Endodermal cell (in vitro differentiated cells): ENCODE data around the gene SLC6A9. TPM values are rescaled to one million over a fixed set of nuclear protein-coding genes. Genes with fewer than 3 reads are reported as not detected.

ENCODE experiments used
- DNase-seq: peaks from one replicate; pipeline ENCODE4 v3.0.0-alpha.2; 2017
- H3K27ac ChIP-seq: 2 replicates; pipeline ENCODE4 v1.5.1; 2013; ENCODE audit warnings: mild to moderate bottlenecking, low read depth, low read length, moderate library complexity
- H3K27me3 ChIP-seq: 2 replicates; pipeline ENCODE4 v1.6.1; 2013; ENCODE audit warnings: mild to moderate bottlenecking, low read length, moderate library complexity; ENCODE audit not compliant: insufficient read depth, control insufficient read depth, poor library complexity, severe bottlenecking
- H3K36me3 ChIP-seq: 2 replicates; pipeline ENCODE4 v1.7.0; 2013; ENCODE audit warnings: mild to moderate bottlenecking, low read length, moderate library complexity; ENCODE audit not compliant: control insufficient read depth, insufficient read depth
- H3K4me1 ChIP-seq: one replicate; pipeline ENCODE4 v1.7.0; 2013; ENCODE audit warnings: low read length; ENCODE audit not compliant: control insufficient read depth, insufficient read depth
- H3K4me3 ChIP-seq: 2 replicates; pipeline ENCODE4 v1.5.1; 2013; ENCODE audit warnings: mild to moderate bottlenecking, low read length, moderate library complexity
- H3K9ac ChIP-seq: 2 replicates; pipeline ENCODE4 v1.6.1; 2013; ENCODE audit warnings: mild to moderate bottlenecking, low read length, moderate library complexity; ENCODE audit not compliant: poor library complexity, severe bottlenecking; ENCODE audit errors: extremely low read depth
- H3K9me3 ChIP-seq: 2 replicates; pipeline ENCODE4 v1.6.1; 2013; ENCODE audit warnings: mild to moderate bottlenecking, low read length, moderate library complexity; ENCODE audit not compliant: control insufficient read depth
- H3K27ac Mint-ChIP-seq: 2 replicates; pipeline ENCODE4 v1.8.0; 2020; ENCODE audit warnings: mixed read lengths
- H3K27me3 Mint-ChIP-seq: 2 replicates; pipeline ENCODE4 v1.8.0; 2021; ENCODE audit warnings: mild to moderate bottlenecking, mixed read lengths; ENCODE audit not compliant: insufficient read depth
- H3K36me3 Mint-ChIP-seq: 2 replicates; pipeline ENCODE4 v1.8.0; 2020; ENCODE audit warnings: low read depth, mixed read lengths
- H3K4me1 Mint-ChIP-seq: 2 replicates; pipeline ENCODE4 v1.8.0; 2020; ENCODE audit warnings: mixed read lengths
- H3K4me3 Mint-ChIP-seq: 2 replicates; pipeline ENCODE4 v1.8.0; 2020; ENCODE audit warnings: mild to moderate bottlenecking, moderate library complexity, mixed read lengths
- H3K9me3 Mint-ChIP-seq: 2 replicates; pipeline ENCODE4 v1.8.0; 2020; ENCODE audit warnings: mild to moderate bottlenecking, mixed read lengths
- WGBS, 2 experiments: methylation state at CpG; one replicate each; pipeline versions ENCODE4 v1.1.5 to v1.1.7; 2013; ENCODE audit warnings: missing lambda C conversion rate in 2 of 2, mixed read lengths in 1 of 2; ENCODE audit not compliant: insufficient coverage in 1 of 2, insufficient read length in 1 of 2; 5-methylcytosine and 5-hydroxymethylcytosine counted together
- total RNA-seq, 2 donors: library from RNA; stranded (reverse); fragmentation: NEBNext Ultra II Directional in 1 of 2; extraction: Animal tissue kit (Norgen Biotek cat#: 25700) in 1 of 2; gene quantifications; 2 replicates in 1 of 2; 3 replicates in 1 of 2; pipeline ENCODE4 v1.2.1, GENCODE V29; 2021
- TF ChIP-seq, protein P1 (sequence below): fragments of 200-600 bp; sonication (generic); conservative IDR thresholded peaks from 2 replicates; pipeline ENCODE4 v1.5.0; 2021; ENCODE audit warnings: antibody characterized with exemption, mild to moderate bottlenecking

Gene SLC6A9
- total RNA-seq, 2 donors from 2014 or later = 5.7 to 11.4 TPM

DNA sequence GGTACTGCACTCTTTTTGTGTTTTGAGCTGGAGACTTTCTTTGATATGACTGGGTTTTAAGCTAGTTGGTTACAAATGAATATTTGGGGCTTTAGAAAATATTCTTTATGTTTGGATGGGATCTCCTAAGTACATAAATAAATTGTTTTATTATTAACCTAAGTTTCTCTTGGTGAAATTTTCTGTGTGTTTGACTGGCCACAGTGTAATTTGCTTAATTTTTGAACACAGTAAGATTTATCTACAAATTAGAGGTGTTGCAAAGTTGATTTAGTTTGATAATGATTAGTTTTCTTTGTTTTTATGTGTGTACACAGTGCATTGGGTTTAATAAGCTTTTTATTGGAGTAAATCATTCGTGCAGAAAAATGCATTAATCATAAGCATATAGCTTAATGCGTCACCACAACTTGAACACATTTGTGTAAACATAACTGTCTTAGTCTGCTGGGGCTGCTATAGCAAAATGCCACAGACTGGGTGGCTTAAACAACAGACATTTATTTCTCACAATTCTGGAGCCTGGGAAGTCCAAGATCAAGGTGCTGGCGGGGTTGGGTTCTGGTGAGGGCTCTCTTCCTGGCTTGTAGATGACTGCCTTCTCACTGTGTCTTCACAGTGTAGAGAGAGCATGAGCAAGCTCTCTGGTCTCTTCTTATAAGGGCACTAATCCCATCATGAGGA, 17.4 kb upstream of the SLC6A9 start:
- peaks cover 4% of the 10 kb centered on the region for H3K4me1 Mint-ChIP-seq
- no peak for DNase-seq
- no peaks in the 10 kb centered on the region for H3K36me3 Mint-ChIP-seq
- peaks cover 53% of the 10 kb centered on the region for H3K27me3 Mint-ChIP-seq
- H3K27me3 ChIP-seq = peaks cover 30% of the 10 kb centered on the region
- no peak overlapping the region for H3K27ac ChIP-seq
- H3K9me3 Mint-ChIP-seq = no peaks in the 10 kb centered on the region
- no peak overlapping the region for H3K27ac Mint-ChIP-seq
- H3K36me3 ChIP-seq = no peaks in the 10 kb centered on the region
- H3K4me3 ChIP-seq = no peak overlapping the region
- TF ChIP-seq, protein P1, sequence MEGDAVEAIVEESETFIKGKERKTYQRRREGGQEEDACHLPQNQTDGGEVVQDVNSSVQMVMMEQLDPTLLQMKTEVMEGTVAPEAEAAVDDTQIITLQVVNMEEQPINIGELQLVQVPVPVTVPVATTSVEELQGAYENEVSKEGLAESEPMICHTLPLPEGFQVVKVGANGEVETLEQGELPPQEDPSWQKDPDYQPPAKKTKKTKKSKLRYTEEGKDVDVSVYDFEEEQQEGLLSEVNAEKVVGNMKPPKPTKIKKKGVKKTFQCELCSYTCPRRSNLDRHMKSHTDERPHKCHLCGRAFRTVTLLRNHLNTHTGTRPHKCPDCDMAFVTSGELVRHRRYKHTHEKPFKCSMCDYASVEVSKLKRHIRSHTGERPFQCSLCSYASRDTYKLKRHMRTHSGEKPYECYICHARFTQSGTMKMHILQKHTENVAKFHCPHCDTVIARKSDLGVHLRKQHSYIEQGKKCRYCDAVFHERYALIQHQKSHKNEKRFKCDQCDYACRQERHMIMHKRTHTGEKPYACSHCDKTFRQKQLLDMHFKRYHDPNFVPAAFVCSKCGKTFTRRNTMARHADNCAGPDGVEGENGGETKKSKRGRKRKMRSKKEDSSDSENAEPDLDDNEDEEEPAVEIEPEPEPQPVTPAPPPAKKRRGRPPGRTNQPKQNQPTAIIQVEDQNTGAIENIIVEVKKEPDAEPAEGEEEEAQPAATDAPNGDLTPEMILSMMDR = no peak
- no peaks in the 10 kb centered on the region for H3K4me1 ChIP-seq
- 72 to 95% methylated on average over 3 of the region's 3 CpGs for WGBS, 2 experiments
- H3K4me3 Mint-ChIP-seq = no peak overlapping the region
- no peaks in the 10 kb centered on the region for H3K9me3 ChIP-seq
- H3K9ac ChIP-seq = no peak overlapping the region

GRCh38 chr1:44047131-44047530, 15.9 kb upstream of the SLC6A9 start:
- Mint-ChIP-seq H3K27ac (no peak overlapping the region), H3K36me3 (no peaks in the 10 kb centered on the region), H3K9me3 (no peaks in the 10 kb centered on the region), H3K27me3 (peaks cover 38% of the 10 kb centered on the region), H3K4me3 (no peak overlapping the region), H3K4me1 (peaks cover 4% of the 10 kb centered on the region)
- Histone ChIP-seq H3K9ac (no peak overlapping the region), H3K4me1 (no peaks in the 10 kb centered on the region), H3K27me3 (peaks cover 17% of the 10 kb centered on the region), H3K27ac (no peak overlapping the region), H3K36me3 (no peaks in the 10 kb centered on the region), H3K4me3 (no peak overlapping the region), H3K9me3 (no peaks in the 10 kb centered on the region)
- TF ChIP-seq, protein P1 = no peak
- DNase-seq = no peak
- 88 to 100% methylated on average over 1 of the region's 1 CpG for WGBS, 2 experiments

DNA sequence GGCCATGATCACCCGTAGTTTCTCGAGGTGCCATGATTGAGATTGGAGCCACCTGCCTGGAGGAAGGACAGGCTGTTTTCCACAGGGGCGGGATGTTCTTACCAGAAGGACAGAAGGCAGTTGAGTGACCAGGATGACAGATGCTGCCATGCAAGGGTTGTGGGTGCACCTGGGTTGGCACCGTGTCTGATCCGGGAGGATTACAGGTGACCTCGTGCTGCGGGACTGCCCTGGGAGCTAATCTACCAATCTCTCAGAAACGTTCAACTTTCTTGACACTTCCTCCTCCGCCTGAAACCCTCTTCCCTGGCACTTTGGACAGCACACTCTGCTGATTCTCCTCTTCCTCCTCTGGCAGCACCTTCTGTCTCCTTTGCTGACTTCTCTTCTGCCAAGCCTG, 13.8 kb upstream of the SLC6A9 start:
- Histone ChIP-seq H3K4me1 (no peaks in the 10 kb centered on the region), H3K9me3 (no peaks in the 10 kb centered on the region), H3K36me3 (no peaks in the 10 kb centered on the region), H3K27me3 (peaks cover 4% of the 10 kb centered on the region), H3K27ac (no peak overlapping the region), H3K9ac (no peak overlapping the region), H3K4me3 (no peak overlapping the region)
- DNase-seq = no peak
- no peak overlapping the region for H3K4me3 Mint-ChIP-seq
- H3K9me3 Mint-ChIP-seq = no peaks in the 10 kb centered on the region
- 89% methylated on average over 7 to 9 of the region's 9 CpGs for WGBS, 2 experiments
- peaks cover 4% of the 10 kb centered on the region for H3K4me1 Mint-ChIP-seq
- TF ChIP-seq, protein P1 = no peak
- no peak overlapping the region for H3K27ac Mint-ChIP-seq
- H3K36me3 Mint-ChIP-seq = no peaks in the 10 kb centered on the region
- H3K27me3 Mint-ChIP-seq = peaks cover 24% of the 10 kb centered on the region
